Middle frontal gyrus (tissue), 1 donor: ENCODE data around the gene GTF2F2.
"Not testable (repeated sequence)": the region's sequence is repeated elsewhere in the genome, so short reads cannot be mapped to it uniquely, and the experiment has no call there.

Experiments
- DNase-seq: peaks from one replicate; pipeline ENCODE4 v3.0.0-alpha.2; 2015; ENCODE audit warnings: low spot score; ENCODE audit errors: extremely low spot score

Gene GTF2F2

GRCh38 chr13:45244736-45245135 is 124.4 kb downstream of the GTF2F2 start:
- DNase-seq, result not testable (repeated sequence)

DNA sequence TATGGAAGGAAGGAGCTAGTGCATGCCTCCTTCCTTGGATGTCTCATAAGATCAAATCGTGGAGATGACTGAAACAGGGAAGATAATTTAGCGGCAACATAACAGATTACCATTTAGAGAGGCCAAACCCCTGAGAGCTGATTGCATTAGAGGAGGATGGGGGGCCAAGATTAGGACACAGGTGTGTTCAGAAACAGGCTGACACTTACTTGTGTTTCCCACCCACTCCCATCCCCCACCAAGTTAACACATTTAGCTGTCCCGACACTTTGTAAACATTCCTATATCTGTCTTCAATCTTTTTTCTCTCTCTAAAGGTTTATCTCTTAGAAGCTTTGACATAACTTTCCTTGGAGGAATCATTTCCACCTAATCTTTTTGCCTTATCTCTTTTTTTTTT is 129.4 kb downstream of the GTF2F2 start:
- DNase-seq, result no peak

- no peak for DNase-seq
These were observed 134.1 kb downstream of the GTF2F2 start for GRCh38 chr13:45254396-45254795.

DNA sequence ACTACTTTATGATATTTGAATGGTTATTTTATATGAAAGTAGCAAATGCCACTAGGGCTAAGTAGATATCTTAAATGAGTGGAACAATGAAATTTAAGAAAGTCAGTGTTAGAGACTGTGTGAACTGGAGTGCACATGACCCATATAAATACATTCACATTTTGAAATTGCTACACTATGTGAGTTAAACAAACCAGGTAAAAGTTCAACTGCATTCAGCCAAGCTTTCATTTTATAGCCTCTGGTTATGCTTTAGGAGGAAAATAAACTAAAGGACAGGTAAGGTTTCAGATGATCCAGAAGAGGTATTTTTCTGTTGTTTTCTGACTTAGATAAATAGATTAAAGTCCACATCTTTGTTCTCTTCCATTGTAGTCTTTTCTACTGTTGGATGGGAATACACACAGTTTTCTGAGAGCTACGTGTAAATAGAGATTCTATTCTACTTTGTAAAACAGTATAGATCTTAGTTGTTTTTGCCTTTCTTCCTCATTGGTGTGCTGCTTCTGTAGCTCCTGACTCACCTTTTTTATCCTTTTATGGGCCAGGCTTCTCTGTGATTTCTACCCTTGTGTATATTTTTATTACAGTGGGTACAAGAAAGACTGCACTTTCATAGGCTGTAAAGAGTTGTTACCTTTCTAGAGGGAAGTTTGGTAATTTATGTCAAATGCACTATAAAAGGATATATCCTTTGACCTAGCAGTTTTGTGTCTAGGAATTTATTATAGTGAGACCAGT is 135.1 kb downstream of the GTF2F2 start:
- DNase-seq, result no peak

GRCh38 chr13:45256254-45256653 is 135.9 kb downstream of the GTF2F2 start:
- DNase-seq, result no peak

DNA sequence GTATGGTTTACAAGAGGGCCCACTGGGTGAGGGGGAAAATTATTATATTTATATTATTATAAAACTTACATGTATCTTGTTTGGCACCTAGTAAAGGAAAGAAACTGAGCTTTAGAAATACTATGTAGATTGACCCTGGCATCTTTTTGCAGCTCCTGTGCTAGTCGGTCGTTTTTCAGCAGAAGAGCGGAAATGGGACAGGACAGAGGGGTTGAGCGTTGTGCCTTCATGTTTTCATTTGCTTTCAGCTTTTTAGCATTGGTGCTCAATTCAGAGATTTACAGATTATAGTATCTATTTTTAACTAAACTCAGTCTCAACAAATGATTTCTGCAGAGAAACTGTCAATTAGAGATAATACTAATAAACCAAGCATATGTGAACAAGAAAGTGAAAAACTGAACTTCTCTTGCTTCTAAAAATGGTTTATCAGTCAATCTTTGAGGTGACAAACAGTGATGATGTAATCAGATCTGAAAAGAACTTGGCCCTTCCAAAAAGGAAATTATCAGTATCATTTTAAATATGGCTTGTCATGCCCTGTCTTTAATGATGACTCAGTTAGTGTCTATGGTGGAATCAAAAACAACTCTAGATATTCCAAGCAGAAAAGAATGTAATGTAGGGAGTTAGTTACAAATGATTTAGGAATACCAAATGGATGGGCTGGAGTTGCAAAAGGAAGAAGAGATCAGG is 137.5 kb downstream of the GTF2F2 start:
- DNase-seq, result no peak

GRCh38 chr13:45258334-45258675 is 138.0 kb downstream of the GTF2F2 start:
- no peak for DNase-seq

- no peak for DNase-seq
These were observed 146.9 kb downstream of the GTF2F2 start for GRCh38 chr13:45267215-45267614.

- no peak for DNase-seq
These were observed 148.9 kb downstream of the GTF2F2 start for GRCh38 chr13:45269204-45269603.

- DNase-seq, result no peak
These were observed 156.6 kb downstream of the GTF2F2 start for GRCh38 chr13:45276913-45277312.

- no peak for DNase-seq
These were observed 157.9 kb downstream of the GTF2F2 start for GRCh38 chr13:45278096-45278645.

DNA sequence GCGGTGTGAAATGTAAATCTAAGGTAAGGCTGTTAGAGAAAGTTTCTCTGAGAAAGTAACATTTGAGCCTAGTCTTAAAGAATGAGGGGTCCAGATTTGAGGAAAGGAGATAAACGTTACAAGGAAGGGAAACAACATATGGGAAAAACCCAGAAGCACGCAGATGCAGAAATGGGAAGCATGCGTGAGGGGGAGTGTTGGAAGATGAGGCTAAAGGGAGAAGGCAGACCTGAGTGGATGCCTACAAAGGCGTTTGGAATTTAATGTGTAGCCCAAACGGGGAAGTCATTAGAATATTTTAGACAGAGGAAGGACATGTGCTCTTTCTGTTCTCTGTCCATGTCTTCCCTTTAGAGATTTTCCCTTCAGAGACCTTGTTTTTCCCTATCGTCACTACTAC is 159.7 kb downstream of the GTF2F2 start:
- DNase-seq, result no peak

DNA sequence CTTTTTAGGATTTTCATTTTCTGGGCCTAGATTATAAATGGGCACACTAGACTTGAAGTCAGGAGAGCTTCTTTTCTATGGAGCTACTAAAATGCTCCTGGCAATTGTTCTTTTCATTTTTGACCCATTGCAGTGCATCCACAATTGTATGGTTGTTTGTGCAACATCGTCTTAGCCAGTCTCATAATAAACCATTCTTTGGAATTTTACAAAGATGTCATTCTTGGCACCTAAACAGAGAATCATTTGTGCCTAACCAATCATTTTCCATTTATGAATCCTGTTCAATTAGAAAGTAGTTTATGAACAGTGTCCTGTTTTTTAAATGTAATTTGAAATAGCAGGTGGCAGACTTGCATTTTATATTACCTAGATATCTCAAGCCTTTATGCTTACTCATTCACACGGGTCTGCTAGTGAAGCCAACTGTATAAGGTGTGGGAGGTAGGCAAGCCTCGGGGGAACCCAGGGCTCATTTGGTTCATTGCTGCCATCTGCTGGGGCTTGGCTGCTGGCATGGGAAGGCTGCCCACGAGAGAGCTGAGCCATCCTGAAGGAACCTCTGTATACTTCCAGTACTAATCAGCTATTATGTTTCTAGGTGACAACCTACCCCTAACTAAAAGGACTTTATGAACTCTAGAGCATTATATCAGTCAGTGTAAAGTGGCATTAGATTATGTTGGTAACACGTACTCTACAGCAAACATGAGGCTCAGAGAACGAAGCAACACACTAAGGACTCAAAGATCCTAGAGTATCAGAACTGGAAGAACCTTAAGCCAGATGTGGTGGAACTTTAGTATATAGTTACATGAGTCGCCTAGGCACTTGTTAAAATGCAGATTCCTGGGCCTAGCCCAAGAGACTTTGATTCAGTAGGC is 160.7 kb downstream of the GTF2F2 start:
- peak; percentile 77 for DNase-seq

GRCh38 chr13:45282994-45283393 is 162.7 kb downstream of the GTF2F2 start:
- no peak for DNase-seq

- DNase-seq, result no peak
These were observed 169.7 kb downstream of the GTF2F2 start for GRCh38 chr13:45289936-45290563.

- no peak for DNase-seq
These were observed 171.9 kb downstream of the GTF2F2 start for GRCh38 chr13:45292176-45292575.

- DNase-seq, result no peak
These were observed 175.2 kb downstream of the GTF2F2 start for GRCh38 chr13:45295536-45295935.

GRCh38 chr13:45296259-45296658 is 175.9 kb downstream of the GTF2F2 start:
- DNase-seq, result no peak

GRCh38 chr13:45297456-45298205 is 177.3 kb downstream of the GTF2F2 start:
- no peak for DNase-seq

DNA sequence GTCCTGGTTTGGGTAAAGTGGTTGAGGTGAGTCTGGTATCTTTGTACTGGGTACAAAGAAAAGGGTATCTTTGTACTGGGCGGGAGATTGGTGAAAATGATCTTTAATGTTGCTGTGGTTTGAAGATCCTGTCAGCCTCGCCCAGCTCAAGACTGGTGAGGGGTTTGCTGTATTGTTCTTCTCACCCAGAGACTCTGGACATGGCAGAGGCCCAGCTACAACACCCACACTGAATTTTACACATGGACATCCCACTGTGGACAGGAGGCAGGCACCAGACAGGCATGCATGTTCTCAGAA is 177.8 kb downstream of the GTF2F2 start:
- DNase-seq, result no peak

DNA sequence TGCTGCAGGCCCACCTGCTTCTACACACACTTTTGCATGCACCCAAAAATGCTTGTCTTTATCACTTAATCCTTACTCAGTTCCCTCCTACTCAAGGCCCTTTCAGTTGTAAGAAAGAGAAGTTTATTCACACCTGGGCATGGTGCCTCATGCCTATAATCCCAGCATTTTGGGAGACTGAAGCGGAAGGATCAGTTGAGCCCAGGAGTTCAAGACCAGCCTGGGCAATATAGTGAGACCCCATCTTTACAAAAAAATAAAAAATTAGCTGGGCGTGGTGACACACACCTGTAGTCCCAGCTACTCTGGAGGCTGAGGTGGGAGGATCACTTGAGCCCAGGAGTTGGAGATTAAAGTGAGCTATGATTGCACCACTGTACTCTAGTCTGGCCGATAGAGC is 178.2 kb downstream of the GTF2F2 start:
- not testable (repeated sequence) for DNase-seq
